ENCODE measurements around the gene DENND1A. TPM values are rescaled to one million over a fixed set of nuclear protein-coding genes. Genes with fewer than 3 reads are reported as not detected.

Gene DENND1A
- total RNA-seq, 1 experiment from 2014 or later, result 23.5 TPM

DNA sequence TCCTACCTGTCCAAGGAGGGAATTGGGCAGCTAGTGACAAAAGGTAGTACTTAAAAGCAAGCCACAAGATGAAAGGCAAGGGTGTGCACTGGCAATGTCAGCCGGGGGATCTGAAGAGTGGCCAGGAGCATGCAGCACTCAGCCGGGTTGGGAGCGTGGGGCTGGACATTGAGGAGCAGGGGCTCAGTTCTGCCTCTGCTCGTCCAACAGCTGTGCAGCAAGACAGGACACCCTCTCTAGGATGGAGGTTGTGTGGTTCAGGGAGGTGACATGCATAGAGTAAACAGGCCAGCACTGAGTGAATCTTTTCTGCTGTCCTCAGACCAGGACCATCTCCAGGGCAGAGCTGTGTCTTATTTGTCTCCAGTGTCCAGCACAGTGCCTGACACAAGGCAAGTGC is 338.6 kb downstream of the DENND1A start:
- Mint-ChIP-seq H3K27ac (no peak overlapping the region), H3K4me1 (peaks cover 30% of the 10 kb centered on the region), H3K9me3 (peaks cover 18% of the 10 kb centered on the region), H3K36me3 (peaks cover 22% of the 10 kb centered on the region), H3K27me3 (ENCODE audit: low read depth) (no peaks in the 10 kb centered on the region; the same call in 1 of the 2 replicates), H3K4me3 (no peak overlapping the region)
- DNase-seq (ENCODE audit: low spot score), result no peak
- no peak for TF ChIP-seq NFATC4 (CRISPR knock-in tag; IDR thresholded peaks at IDR 0.05)
- TF ChIP-seq, protein P1, sequence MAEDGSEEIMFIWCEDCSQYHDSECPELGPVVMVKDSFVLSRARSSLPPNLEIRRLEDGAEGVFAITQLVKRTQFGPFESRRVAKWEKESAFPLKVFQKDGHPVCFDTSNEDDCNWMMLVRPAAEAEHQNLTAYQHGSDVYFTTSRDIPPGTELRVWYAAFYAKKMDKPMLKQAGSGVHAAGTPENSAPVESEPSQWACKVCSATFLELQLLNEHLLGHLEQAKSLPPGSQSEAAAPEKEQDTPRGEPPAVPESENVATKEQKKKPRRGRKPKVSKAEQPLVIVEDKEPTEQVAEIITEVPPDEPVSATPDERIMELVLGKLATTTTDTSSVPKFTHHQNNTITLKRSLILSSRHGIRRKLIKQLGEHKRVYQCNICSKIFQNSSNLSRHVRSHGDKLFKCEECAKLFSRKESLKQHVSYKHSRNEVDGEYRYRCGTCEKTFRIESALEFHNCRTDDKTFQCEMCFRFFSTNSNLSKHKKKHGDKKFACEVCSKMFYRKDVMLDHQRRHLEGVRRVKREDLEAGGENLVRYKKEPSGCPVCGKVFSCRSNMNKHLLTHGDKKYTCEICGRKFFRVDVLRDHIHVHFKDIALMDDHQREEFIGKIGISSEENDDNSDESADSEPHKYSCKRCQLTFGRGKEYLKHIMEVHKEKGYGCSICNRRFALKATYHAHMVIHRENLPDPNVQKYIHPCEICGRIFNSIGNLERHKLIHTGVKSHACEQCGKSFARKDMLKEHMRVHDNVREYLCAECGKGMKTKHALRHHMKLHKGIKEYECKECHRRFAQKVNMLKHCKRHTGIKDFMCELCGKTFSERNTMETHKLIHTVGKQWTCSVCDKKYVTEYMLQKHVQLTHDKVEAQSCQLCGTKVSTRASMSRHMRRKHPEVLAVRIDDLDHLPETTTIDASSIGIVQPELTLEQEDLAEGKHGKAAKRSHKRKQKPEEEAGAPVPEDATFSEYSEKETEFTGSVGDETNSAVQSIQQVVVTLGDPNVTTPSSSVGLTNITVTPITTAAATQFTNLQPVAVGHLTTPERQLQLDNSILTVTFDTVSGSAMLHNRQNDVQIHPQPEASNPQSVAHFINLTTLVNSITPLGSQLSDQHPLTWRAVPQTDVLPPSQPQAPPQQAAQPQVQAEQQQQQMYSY (CRISPR knock-in tag; IDR thresholded peaks at IDR 0.05), result no peak
- no peak for TF ChIP-seq NR1H2 (CRISPR knock-in tag; IDR thresholded peaks at IDR 0.05)
- no peak for TF ChIP-seq SOX15 (CRISPR knock-in tag; IDR thresholded peaks at IDR 0.05)
- TF ChIP-seq FOXP1 (CRISPR knock-in tag; IDR thresholded peaks at IDR 0.05; ENCODE audit: borderline replicate concordance), result no peak
- TF ChIP-seq ZNF219 (CRISPR knock-in tag; IDR thresholded peaks at IDR 0.05; ENCODE audit: borderline replicate concordance), result no peak
- TF ChIP-seq ZNF232 (CRISPR knock-in tag; IDR thresholded peaks at IDR 0.05), result no peak
- TF ChIP-seq ZNF423 (CRISPR knock-in tag; IDR thresholded peaks at IDR 0.05), result no peak
- TF ChIP-seq HMGA2 (CRISPR knock-in tag; IDR thresholded peaks at IDR 0.05), result no peak
- no peak for TF ChIP-seq KAT7 (CRISPR knock-in tag; IDR thresholded peaks at IDR 0.05; ENCODE audit: borderline replicate concordance)
- TF ChIP-seq, protein P2, sequence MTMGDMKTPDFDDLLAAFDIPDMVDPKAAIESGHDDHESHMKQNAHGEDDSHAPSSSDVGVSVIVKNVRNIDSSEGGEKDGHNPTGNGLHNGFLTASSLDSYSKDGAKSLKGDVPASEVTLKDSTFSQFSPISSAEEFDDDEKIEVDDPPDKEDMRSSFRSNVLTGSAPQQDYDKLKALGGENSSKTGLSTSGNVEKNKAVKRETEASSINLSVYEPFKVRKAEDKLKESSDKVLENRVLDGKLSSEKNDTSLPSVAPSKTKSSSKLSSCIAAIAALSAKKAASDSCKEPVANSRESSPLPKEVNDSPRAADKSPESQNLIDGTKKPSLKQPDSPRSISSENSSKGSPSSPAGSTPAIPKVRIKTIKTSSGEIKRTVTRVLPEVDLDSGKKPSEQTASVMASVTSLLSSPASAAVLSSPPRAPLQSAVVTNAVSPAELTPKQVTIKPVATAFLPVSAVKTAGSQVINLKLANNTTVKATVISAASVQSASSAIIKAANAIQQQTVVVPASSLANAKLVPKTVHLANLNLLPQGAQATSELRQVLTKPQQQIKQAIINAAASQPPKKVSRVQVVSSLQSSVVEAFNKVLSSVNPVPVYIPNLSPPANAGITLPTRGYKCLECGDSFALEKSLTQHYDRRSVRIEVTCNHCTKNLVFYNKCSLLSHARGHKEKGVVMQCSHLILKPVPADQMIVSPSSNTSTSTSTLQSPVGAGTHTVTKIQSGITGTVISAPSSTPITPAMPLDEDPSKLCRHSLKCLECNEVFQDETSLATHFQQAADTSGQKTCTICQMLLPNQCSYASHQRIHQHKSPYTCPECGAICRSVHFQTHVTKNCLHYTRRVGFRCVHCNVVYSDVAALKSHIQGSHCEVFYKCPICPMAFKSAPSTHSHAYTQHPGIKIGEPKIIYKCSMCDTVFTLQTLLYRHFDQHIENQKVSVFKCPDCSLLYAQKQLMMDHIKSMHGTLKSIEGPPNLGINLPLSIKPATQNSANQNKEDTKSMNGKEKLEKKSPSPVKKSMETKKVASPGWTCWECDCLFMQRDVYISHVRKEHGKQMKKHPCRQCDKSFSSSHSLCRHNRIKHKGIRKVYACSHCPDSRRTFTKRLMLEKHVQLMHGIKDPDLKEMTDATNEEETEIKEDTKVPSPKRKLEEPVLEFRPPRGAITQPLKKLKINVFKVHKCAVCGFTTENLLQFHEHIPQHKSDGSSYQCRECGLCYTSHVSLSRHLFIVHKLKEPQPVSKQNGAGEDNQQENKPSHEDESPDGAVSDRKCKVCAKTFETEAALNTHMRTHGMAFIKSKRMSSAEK (CRISPR knock-in tag; IDR thresholded peaks at IDR 0.05; ENCODE audit: borderline replicate concordance), result no peak
- TF ChIP-seq PRRX2 (CRISPR knock-in tag; IDR thresholded peaks at IDR 0.05), result no peak
- no peak for TF ChIP-seq CBFB (CRISPR knock-in tag; IDR thresholded peaks at IDR 0.05; ENCODE audit: low read depth)
- TF ChIP-seq, protein P3, sequence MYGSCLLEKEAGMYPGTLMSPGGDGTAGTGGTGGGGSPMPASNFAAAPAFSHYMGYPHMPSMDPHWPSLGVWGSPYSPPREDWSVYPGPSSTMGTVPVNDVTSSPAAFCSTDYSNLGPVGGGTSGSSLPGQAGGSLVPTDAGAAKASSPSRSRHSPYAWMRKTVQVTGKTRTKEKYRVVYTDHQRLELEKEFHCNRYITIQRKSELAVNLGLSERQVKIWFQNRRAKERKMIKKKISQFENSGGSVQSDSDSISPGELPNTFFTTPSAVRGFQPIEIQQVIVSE (CRISPR knock-in tag; IDR thresholded peaks at IDR 0.05; ENCODE audit: borderline replicate concordance), result no peak
- TF ChIP-seq ELF4 (CRISPR knock-in tag; IDR thresholded peaks at IDR 0.05; ENCODE audit: low read depth), result no peak
- no peak for TF ChIP-seq RELA (CRISPR knock-in tag; IDR thresholded peaks at IDR 0.05; ENCODE audit: borderline replicate concordance)
- TF ChIP-seq ZNF671 (CRISPR knock-in tag; IDR thresholded peaks at IDR 0.05), result no peak
- TF ChIP-seq MYBL2 (CRISPR knock-in tag; IDR thresholded peaks at IDR 0.05), result no peak
- ChIA-PET CTCF (interaction anchor here (1.2 kb wide), 1 partner anchor 450 kb away, joined by 4 read pairs; no protein-coding TSS in a partner anchor), POLR2A (interaction anchor here (0.5 kb wide), 1 partner anchor 72 kb away, joined by 5 read pairs; no protein-coding TSS in a partner anchor)
- ATAC-seq, result no peak

DNA sequence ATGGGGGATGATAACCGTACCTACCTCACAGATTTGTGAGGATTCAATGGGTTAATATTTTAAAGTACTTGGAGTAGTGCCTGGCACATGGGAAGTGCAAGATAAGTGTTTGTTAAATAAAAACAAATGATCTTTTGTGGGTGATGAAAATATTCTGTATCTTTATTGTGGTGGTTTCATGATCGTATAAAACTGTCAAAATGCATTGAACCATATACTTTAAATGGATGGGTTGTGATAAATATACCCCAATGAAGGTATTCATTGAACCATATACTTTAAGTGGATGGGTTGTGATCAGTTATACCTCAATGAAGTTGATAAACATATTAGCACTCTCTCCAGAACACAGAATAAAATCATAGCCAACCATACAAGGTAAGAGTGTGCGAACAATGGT is 339.4 kb downstream of the DENND1A start:
- Mint-ChIP-seq H3K36me3 (peaks cover 22% of the 10 kb centered on the region), H3K9me3 (peaks cover 18% of the 10 kb centered on the region), H3K27me3 (ENCODE audit: low read depth) (no peaks in the 10 kb centered on the region; the same call in 1 of the 2 replicates), H3K27ac (no peak overlapping the region), H3K4me3 (no peak overlapping the region), H3K4me1 (peaks cover 30% of the 10 kb centered on the region)
- DNase-seq (ENCODE audit: low spot score), result no peak
- ChIA-PET POLR2A (no interaction called here), CTCF (no interaction called here)
- ATAC-seq, result no peak
- TF ChIP-seq ZNF219 (CRISPR knock-in tag; IDR thresholded peaks at IDR 0.05; ENCODE audit: borderline replicate concordance), result no peak
- no peak for TF ChIP-seq TEAD4 (CRISPR knock-in tag; IDR thresholded peaks at IDR 0.05)
- no peak for TF ChIP-seq NFE2L1 (CRISPR knock-in tag; IDR thresholded peaks at IDR 0.05)
- no peak for TF ChIP-seq GABPB1 (CRISPR knock-in tag; IDR thresholded peaks at IDR 0.05)
